HUES48 (cell line): ENCODE results near the gene KYNU.

Experiments
- H3K27ac ChIP-seq: one replicate; pipeline ENCODE4 v1.7.0; 2013; ENCODE audit warnings: low read depth, low read length, inconsistent platforms
- H3K27me3 ChIP-seq: 2 replicates; pipeline ENCODE4 v1.6.1; 2013; ENCODE audit warnings: mild to moderate bottlenecking, low read length; ENCODE audit not compliant: control insufficient read depth, insufficient read depth
- H3K36me3 ChIP-seq: 2 replicates; pipeline ENCODE4 v1.6.1; 2013; ENCODE audit warnings: low read length; ENCODE audit not compliant: control insufficient read depth, insufficient read depth
- H3K4me1 ChIP-seq: 2 replicates; pipeline ENCODE4 v1.6.1; 2013; ENCODE audit warnings: mild to moderate bottlenecking, low read length; ENCODE audit not compliant: control insufficient read depth, insufficient read depth
- H3K4me3 ChIP-seq: 2 replicates; pipeline ENCODE4 v1.5.1; 2013; ENCODE audit warnings: mild to moderate bottlenecking, low read depth, low read length
- H3K9ac ChIP-seq: 2 replicates; pipeline ENCODE4 v1.6.1; 2013; ENCODE audit warnings: mild to moderate bottlenecking, low read depth, low read length, moderate library complexity
- H3K9me3 ChIP-seq: 2 replicates; pipeline ENCODE4 v1.6.1; 2013; ENCODE audit warnings: low read length; ENCODE audit not compliant: control insufficient read depth, insufficient read depth

The KYNU gene

GRCh38 chr2:142871396-142871795, 6.1 kb upstream of the KYNU start:
- no peak overlapping the region for H3K4me3 ChIP-seq
- H3K27ac ChIP-seq, result no peak overlapping the region
- no peaks in the 10 kb centered on the region for H3K4me1 ChIP-seq

GRCh38 chr2:142872882-142873724, 4.4 kb upstream of the KYNU start:
- no peak overlapping the region for H3K27ac ChIP-seq
- H3K36me3 ChIP-seq, result no peaks in the 10 kb centered on the region
- no peaks in the 10 kb centered on the region for H3K9me3 ChIP-seq
- no peaks in the 10 kb centered on the region; the same call in 1 of the 2 replicates for H3K4me1 ChIP-seq
- no peak overlapping the region for H3K4me3 ChIP-seq
- no peak overlapping the region for H3K9ac ChIP-seq
- no peaks in the 10 kb centered on the region for H3K27me3 ChIP-seq

More at GRCh38 chr2:142871396-142871795, 6.1 kb upstream of the KYNU start:
- Histone ChIP-seq H3K9me3 (no peaks in the 10 kb centered on the region), H3K9ac (no peak overlapping the region), H3K27me3 (no peaks in the 10 kb centered on the region), H3K36me3 (no peaks in the 10 kb centered on the region)

- no peak overlapping the region for H3K4me3 ChIP-seq
- H3K36me3 ChIP-seq, result no peaks in the 10 kb centered on the region
- H3K4me1 ChIP-seq, result no peaks in the 10 kb centered on the region; the same call in 1 of the 2 replicates
- no peak overlapping the region for H3K27ac ChIP-seq
- no peak overlapping the region for H3K9ac ChIP-seq
- H3K9me3 ChIP-seq, result no peaks in the 10 kb centered on the region
- no peaks in the 10 kb centered on the region for H3K27me3 ChIP-seq
These were observed 3.6 kb upstream of the KYNU start for GRCh38 chr2:142873831-142874287.

- Histone ChIP-seq H3K27me3 (no peaks in the 10 kb centered on the region), H3K4me1 (no peaks in the 10 kb centered on the region; the same call in 1 of the 2 replicates), H3K4me3 (no peak overlapping the region), H3K9me3 (no peaks in the 10 kb centered on the region), H3K27ac (no peak overlapping the region), H3K9ac (no peak overlapping the region), H3K36me3 (no peaks in the 10 kb centered on the region)
These were observed 3.1 kb upstream of the KYNU start for GRCh38 chr2:142874293-142874814.

GRCh38 chr2:142875010-142875409, 2.5 kb upstream of the KYNU start:
- no peaks in the 10 kb centered on the region for H3K36me3 ChIP-seq
- H3K9ac ChIP-seq, result no peak overlapping the region
- H3K4me1 ChIP-seq, result no peaks in the 10 kb centered on the region; the same call in 1 of the 2 replicates
- H3K9me3 ChIP-seq, result no peaks in the 10 kb centered on the region
- no peaks in the 10 kb centered on the region for H3K27me3 ChIP-seq
- no peak overlapping the region for H3K27ac ChIP-seq
- H3K4me3 ChIP-seq, result no peak overlapping the region

GRCh38 chr2:142875652-142876051, 1.8 kb upstream of the KYNU start:
- no peaks in the 10 kb centered on the region for H3K9me3 ChIP-seq
- H3K27ac ChIP-seq, result no peak overlapping the region
- H3K36me3 ChIP-seq, result no peaks in the 10 kb centered on the region
- no peak overlapping the region for H3K9ac ChIP-seq
- no peaks in the 10 kb centered on the region for H3K27me3 ChIP-seq
- no peaks in the 10 kb centered on the region; the same call in 1 of the 2 replicates for H3K4me1 ChIP-seq
- H3K4me3 ChIP-seq, result no peak overlapping the region

GRCh38 chr2:142876423-142876822, 1.0 kb upstream of the KYNU start:
- H3K4me1 ChIP-seq, result no peaks in the 10 kb centered on the region; the same call in 1 of the 2 replicates
- no peak overlapping the region for H3K4me3 ChIP-seq
- H3K27me3 ChIP-seq, result no peaks in the 10 kb centered on the region
- H3K9ac ChIP-seq, result no peak overlapping the region
- H3K9me3 ChIP-seq, result no peaks in the 10 kb centered on the region
- no peaks in the 10 kb centered on the region for H3K36me3 ChIP-seq
- no peak overlapping the region for H3K27ac ChIP-seq

GRCh38 chr2:142878031-142878678, 691 bp downstream of the KYNU start:
- no peaks in the 10 kb centered on the region for H3K36me3 ChIP-seq
- no peak overlapping the region for H3K4me3 ChIP-seq
- H3K9me3 ChIP-seq, result no peaks in the 10 kb centered on the region
- H3K27ac ChIP-seq, result no peak overlapping the region
- no peaks in the 10 kb centered on the region; the same call in 1 of the 2 replicates for H3K4me1 ChIP-seq
- H3K27me3 ChIP-seq, result no peaks in the 10 kb centered on the region
- H3K9ac ChIP-seq, result no peak overlapping the region

GRCh38 chr2:142879151-142879550, 1.7 kb downstream of the KYNU start:
- Histone ChIP-seq H3K4me3 (no peak overlapping the region), H3K36me3 (no peaks in the 10 kb centered on the region), H3K27me3 (no peaks in the 10 kb centered on the region), H3K27ac (no peak overlapping the region), H3K9me3 (no peaks in the 10 kb centered on the region), H3K9ac (no peak overlapping the region), H3K4me1 (no peaks in the 10 kb centered on the region; the same call in 1 of the 2 replicates)

- Histone ChIP-seq H3K9ac (no peak overlapping the region), H3K27me3 (no peaks in the 10 kb centered on the region), H3K9me3 (no peaks in the 10 kb centered on the region), H3K27ac (no peak overlapping the region), H3K4me3 (no peak overlapping the region), H3K4me1 (no peaks in the 10 kb centered on the region; the same call in 1 of the 2 replicates), H3K36me3 (no peaks in the 10 kb centered on the region)
These were observed 2.8 kb downstream of the KYNU start for GRCh38 chr2:142880279-142880678.

- no peaks in the 10 kb centered on the region for H3K36me3 ChIP-seq
- no peak overlapping the region for H3K27ac ChIP-seq
- no peaks in the 10 kb centered on the region for H3K27me3 ChIP-seq
- no peak overlapping the region for H3K4me3 ChIP-seq
- H3K9ac ChIP-seq, result no peak overlapping the region
- H3K4me1 ChIP-seq, result no peaks in the 10 kb centered on the region; the same call in 1 of the 2 replicates
- no peaks in the 10 kb centered on the region for H3K9me3 ChIP-seq
These were observed 4.2 kb downstream of the KYNU start for GRCh38 chr2:142881619-142882018.
